Activated T-cell treated with anti-CD3 and anti-CD28 coated beads, Interleukin-2, amount 50 U/mL, for 24 hours (primary cell): ENCODE results near the gene TM2D3.
"Not testable (repeated sequence)": the region's sequence is repeated elsewhere in the genome, so short reads cannot be mapped to it uniquely, and the experiment has no call there.

ENCODE experiments used
- DNase-seq: peaks from one replicate; pipeline ENCODE4 v3.0.0-alpha.2; 2020
- H3K27ac Mint-ChIP-seq: 2 replicates; pipeline ENCODE4 v1.8.0; 2020; ENCODE audit warnings: mild to moderate bottlenecking, mixed read lengths
- H3K27me3 Mint-ChIP-seq: 2 replicates; pipeline ENCODE4 v1.8.0; 2020; ENCODE audit warnings: mixed read lengths
- H3K36me3 Mint-ChIP-seq: 2 replicates; pipeline ENCODE4 v1.8.0; 2020; ENCODE audit warnings: low read depth, mixed read lengths
- H3K4me1 Mint-ChIP-seq: 2 replicates; pipeline ENCODE4 v1.8.0; 2020; ENCODE audit warnings: low read depth, mixed read lengths
- H3K4me3 Mint-ChIP-seq: 2 replicates; pipeline ENCODE4 v1.8.0; 2020; ENCODE audit warnings: mild to moderate bottlenecking, moderate library complexity, mixed read lengths
- H3K9me3 Mint-ChIP-seq: 2 replicates; pipeline ENCODE4 v1.8.0; 2020; ENCODE audit warnings: mixed read lengths

TM2D3 gene

DNA sequence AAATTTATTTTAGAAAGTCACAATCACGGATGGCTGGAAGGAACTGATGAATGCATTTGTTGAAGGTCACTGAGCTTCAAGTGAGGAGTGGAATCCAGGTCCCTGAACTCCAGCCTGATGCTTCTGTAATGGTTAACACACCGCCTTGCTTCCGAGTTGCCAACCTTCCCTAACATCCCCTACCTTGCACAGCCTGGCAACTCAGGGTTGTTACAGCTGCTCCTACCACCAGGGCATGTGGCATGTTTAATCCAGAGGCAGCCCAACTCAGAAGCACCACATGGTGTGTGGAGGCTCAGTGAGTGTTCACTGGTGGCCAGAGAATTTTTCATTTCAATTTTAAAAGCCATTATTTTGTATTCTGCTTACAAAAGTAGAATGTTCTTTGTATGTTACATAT is 4.9 kb downstream of the TM2D3 start:
- no peaks in the 10 kb centered on the region for H3K9me3 Mint-ChIP-seq
- DNase-seq, result no peak
- peak overlapping the region; percentile 80 for H3K27ac Mint-ChIP-seq
- H3K27me3 Mint-ChIP-seq, result no peaks in the 10 kb centered on the region
- H3K36me3 Mint-ChIP-seq, result peaks cover 92% of the 10 kb centered on the region
- no peak overlapping the region for H3K4me3 Mint-ChIP-seq
- H3K4me1 Mint-ChIP-seq, result peaks cover 51% of the 10 kb centered on the region

DNA sequence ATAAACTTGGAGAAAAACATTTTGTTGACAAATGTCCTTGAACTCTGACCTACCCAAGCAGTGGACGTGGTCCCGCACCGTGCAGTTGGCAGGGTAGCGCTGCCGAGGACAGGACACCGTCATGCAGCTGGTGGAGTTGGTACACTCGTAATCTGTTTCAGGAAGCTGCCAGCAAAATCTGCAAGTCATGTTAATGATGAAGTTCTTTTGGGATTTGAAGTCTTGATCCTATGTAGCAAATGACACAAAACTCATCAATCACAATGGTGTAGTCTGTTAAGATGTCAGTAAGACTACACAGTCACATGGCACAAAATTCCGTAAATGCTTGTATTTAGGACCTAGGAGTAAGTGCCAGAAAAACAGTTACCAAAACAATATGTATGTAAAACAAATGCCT is 5.5 kb downstream of the TM2D3 start:
- no peaks in the 10 kb centered on the region for H3K9me3 Mint-ChIP-seq
- no peak overlapping the region for H3K4me3 Mint-ChIP-seq
- H3K36me3 Mint-ChIP-seq, result peaks cover 96% of the 10 kb centered on the region
- H3K27ac Mint-ChIP-seq, result peak overlapping the region; percentile 76
- H3K27me3 Mint-ChIP-seq, result no peaks in the 10 kb centered on the region
- H3K4me1 Mint-ChIP-seq, result peaks cover 57% of the 10 kb centered on the region
- no peak for DNase-seq

DNA sequence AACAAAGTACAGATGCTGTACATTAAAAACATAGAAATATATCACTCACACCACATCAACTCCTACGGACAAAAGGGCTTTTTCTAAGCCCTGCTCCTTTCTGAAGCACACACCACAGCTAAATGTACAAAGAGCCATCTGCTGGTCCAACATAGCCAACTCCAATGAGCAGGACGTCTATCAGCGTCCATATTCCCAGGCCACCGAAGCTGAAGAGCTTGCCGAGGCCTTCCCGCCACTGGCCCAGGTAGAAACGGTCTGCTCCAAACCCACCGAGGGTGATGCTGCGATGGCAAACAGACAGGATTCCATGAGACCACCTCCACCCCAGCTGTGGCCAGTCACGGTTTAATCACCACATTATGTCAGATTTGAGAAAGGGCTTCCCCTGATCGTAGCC is 9.8 kb downstream of the TM2D3 start:
- H3K4me3 Mint-ChIP-seq, result no peak overlapping the region
- DNase-seq, result no peak
- peaks cover 33% of the 10 kb centered on the region for H3K4me1 Mint-ChIP-seq
- peaks cover 95% of the 10 kb centered on the region for H3K36me3 Mint-ChIP-seq
- no peaks in the 10 kb centered on the region for H3K9me3 Mint-ChIP-seq
- peak overlapping the region; percentile 88 for H3K27ac Mint-ChIP-seq
- no peaks in the 10 kb centered on the region for H3K27me3 Mint-ChIP-seq

DNA sequence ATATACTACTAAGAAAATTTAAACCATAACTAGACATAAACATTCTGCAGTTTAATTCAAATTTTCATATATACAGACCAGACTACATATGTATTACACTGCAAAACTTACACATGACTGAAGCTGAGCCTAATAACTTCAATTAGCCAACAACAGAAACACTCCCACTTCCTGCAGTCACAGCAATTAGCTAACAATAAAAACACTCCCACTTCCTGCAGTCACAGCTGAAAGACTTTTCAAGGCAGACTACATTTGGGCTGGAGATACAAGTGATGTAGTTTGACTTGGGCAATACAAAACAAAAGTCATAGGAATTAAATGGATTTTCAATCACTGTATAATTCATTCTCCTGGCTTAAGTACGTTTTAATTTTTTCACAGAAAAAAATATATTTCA is 10.3 kb downstream of the TM2D3 start:
- H3K9me3 Mint-ChIP-seq, result no peaks in the 10 kb centered on the region
- H3K4me1 Mint-ChIP-seq, result peaks cover 31% of the 10 kb centered on the region
- no peak for DNase-seq
- peaks cover 94% of the 10 kb centered on the region for H3K36me3 Mint-ChIP-seq
- no peak overlapping the region for H3K4me3 Mint-ChIP-seq
- H3K27me3 Mint-ChIP-seq, result no peaks in the 10 kb centered on the region
- H3K27ac Mint-ChIP-seq, result peak overlapping the region; percentile 88

DNA sequence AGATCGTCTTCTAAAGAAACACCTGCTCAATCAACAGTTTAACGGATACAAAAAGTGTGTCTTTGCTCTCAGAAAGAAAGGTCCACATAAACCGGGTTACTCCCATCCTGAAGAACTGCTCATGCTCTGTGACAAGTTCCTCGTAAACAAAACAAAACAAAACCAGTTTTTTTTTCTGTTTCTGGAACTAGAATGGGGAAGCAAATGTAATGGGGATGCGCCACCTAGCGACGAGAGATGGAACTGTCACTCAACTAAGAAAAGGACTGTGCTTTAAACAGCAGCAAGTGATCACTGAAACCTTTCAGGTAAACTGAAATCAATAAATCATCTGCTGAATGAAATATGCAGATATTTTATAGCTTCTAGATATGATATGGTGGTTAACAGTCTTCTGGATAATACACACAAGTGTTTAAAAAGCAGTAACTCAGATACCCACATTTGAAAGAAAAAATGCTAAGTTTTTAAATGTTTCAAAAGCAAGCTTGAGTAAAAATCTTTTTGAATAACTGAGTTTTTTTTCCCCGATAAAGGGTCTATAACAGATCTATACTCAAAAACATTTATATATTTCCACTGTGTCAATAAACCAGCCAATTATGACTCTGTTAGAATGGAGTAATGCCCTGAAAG is 10.9 kb downstream of the TM2D3 start:
- no peaks in the 10 kb centered on the region for H3K9me3 Mint-ChIP-seq
- peaks cover 31% of the 10 kb centered on the region for H3K4me1 Mint-ChIP-seq
- H3K27me3 Mint-ChIP-seq, result no peaks in the 10 kb centered on the region
- peaks cover 94% of the 10 kb centered on the region for H3K36me3 Mint-ChIP-seq
- peak overlapping the region; percentile 64 for H3K27ac Mint-ChIP-seq
- no peak overlapping the region for H3K4me3 Mint-ChIP-seq
- DNase-seq, result peak; percentile 73

DNA sequence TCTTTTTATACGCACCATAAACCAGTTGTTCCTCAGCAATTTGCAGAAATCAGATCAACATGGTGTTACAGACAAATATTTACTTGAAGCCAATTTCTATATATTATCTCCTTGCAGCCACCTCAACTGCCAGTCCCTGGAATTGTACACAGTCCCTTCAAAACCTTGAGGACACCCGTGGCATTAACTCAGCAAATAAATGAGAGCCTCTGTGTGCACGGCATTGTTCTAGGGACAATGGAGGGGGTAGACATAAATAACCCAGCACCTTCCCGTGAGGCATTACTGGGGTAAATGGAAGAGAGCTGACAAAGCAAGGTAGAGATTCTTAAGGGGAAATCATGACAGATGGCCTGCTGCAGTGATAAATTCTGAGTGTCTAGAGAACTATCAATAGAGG is 12.5 kb downstream of the TM2D3 start:
- H3K36me3 Mint-ChIP-seq, result peaks cover 78% of the 10 kb centered on the region
- H3K27ac Mint-ChIP-seq, result peak overlapping the region; percentile 55
- peaks cover 28% of the 10 kb centered on the region for H3K4me1 Mint-ChIP-seq

DNA sequence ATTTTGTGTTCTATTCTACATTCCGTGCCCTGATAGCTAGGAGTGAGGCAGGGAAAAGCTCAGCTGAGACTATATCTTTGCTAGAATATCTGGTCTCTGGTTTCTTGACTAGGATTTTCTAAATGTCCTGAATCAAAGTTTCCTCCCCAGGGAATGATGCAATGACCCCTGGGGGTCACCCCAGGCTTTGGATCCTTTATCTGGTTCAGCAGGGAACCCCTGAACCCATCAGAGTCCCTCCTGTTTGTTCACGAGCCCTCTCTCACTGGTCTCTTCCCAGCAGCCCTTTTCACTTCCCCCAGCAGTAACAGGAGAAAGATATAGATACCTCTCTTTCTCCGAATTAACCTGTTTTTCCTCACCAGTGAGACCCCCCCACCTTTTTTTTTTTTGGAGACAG is 14.3 kb downstream of the TM2D3 start:
- Mint-ChIP-seq H3K4me1 (peaks cover 19% of the 10 kb centered on the region), H3K27me3 (no peaks in the 10 kb centered on the region), H3K27ac (peak overlapping the region; percentile 4), H3K9me3 (no peaks in the 10 kb centered on the region), H3K4me3 (no peak overlapping the region), H3K36me3 (peaks cover 69% of the 10 kb centered on the region)
- DNase-seq, result no peak

More for the DNA sequence above, 12.5 kb downstream of the TM2D3 start:
- no peak for DNase-seq
- no peaks in the 10 kb centered on the region for H3K9me3 Mint-ChIP-seq
- H3K27me3 Mint-ChIP-seq, result no peaks in the 10 kb centered on the region
- H3K4me3 Mint-ChIP-seq, result no peak overlapping the region

DNA sequence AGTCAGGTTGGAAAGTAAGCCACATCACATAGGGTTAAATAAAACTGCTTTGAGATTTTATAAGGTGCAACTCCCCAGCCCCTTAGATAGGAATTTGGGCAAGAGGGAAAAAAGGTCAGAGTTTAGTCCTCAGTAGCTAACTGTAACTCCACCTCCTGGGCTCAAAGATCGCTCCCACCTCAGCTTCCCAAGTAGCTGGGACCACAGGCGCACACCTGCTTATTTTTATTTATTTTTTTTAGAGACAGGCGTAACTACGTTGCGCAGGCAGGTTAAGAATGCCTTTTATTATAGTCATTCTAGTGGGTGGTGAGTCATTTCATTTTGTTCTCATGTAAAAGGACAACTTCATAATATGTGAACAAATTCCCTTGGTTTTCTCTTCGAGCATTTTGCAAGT is 14.7 kb downstream of the TM2D3 start:
- H3K27me3 Mint-ChIP-seq, result no peaks in the 10 kb centered on the region
- DNase-seq, result no peak
- no peaks in the 10 kb centered on the region for H3K9me3 Mint-ChIP-seq
- no peak overlapping the region for H3K4me3 Mint-ChIP-seq
- H3K4me1 Mint-ChIP-seq, result peaks cover 16% of the 10 kb centered on the region
- peaks cover 69% of the 10 kb centered on the region for H3K36me3 Mint-ChIP-seq
- peak overlapping the region; percentile 4 for H3K27ac Mint-ChIP-seq

DNA sequence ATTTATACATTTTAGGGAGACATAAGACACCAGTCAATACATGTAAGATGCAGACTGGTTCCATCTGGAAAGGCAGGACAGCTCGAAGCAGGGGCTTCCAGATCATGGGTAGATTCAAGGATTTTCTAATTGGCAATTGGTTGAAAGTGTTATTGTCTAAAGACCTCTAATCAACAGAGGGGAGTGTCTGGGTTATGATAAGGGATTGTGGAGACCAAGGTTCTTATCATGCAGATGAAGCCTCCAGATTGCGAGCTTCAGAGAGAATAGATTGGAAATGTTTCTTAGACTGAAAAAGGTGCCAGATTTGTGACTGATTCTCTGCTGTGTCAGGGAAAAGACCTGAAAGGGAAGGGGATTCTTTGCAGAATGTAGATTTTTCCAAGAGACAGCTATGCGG is 15.1 kb downstream of the TM2D3 start:
- DNase-seq, result no peak
- Mint-ChIP-seq H3K4me3 (no peak overlapping the region), H3K27ac (no peak overlapping the region), H3K9me3 (no peaks in the 10 kb centered on the region), H3K4me1 (peaks cover 11% of the 10 kb centered on the region), H3K27me3 (no peaks in the 10 kb centered on the region), H3K36me3 (peaks cover 67% of the 10 kb centered on the region)

DNA sequence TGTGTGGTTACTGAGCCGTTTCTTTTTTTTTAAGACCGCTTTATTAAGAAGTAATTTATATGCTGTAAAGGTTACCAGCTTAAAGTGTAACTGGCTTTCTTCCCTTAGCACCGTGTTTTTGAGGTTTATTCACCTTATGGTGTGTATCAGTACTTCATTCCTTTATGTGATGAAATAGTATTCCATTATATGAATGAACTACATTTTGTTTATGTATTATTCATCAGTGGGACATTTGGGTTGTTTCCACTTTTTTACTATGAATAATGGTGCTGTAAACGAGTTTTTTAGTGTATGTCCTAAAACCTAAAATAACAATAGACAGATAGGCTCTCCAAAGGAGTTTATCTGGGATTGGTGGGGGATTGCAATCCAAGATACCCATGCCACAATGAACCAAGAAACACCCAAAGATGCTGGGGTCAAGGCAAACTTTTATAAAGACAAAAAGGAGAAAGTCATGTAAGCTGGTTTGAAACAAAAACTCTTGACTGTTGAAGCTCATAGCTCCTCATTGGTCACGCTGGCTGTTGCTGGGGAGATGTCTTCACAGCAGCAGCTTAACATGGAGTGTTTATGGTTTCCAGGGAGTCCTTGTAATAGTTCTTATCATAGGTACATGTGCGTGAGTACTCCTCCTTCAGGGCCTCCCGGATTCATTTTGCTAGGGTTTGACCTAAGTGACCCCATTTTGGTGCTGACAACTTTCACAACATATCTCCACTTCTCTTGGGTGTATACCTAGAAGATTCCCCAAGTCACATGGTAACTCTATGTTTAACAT is 16.0 kb downstream of the TM2D3 start:
- Mint-ChIP-seq H3K27ac (no peak overlapping the region), H3K4me3 (no peak overlapping the region), H3K4me1 (peaks cover 5% of the 10 kb centered on the region)

DNA sequence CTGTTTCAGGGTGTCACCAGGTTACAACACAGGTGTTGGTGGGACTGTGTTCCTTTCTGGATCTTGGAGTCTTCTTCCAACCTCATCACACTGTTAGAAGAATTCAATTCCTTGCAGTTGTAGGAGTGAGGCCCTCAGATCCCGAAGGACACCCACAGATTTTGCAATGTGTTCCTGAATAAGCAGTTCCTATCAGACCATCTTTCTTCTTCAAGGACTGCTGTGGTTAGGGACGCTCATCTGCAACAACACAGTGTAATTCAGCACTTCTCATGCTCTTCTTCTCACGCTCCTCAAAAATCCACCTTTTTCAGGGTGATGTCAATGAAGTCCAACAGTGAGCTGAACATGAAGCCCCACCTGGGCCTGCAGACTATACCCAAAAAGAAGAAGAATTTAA is 18.8 kb downstream of the TM2D3 start:
- Mint-ChIP-seq H3K36me3 (peaks cover 30% of the 10 kb centered on the region), H3K9me3 (no peaks in the 10 kb centered on the region), H3K4me1 (no peaks in the 10 kb centered on the region), H3K4me3 (no peak overlapping the region), H3K27ac (no peak overlapping the region), H3K27me3 (no peaks in the 10 kb centered on the region)
- no peak for DNase-seq

More for the DNA sequence above, 16.0 kb downstream of the TM2D3 start:
- no peaks in the 10 kb centered on the region for H3K27me3 Mint-ChIP-seq
- no peaks in the 10 kb centered on the region for H3K9me3 Mint-ChIP-seq
- H3K36me3 Mint-ChIP-seq, result peaks cover 58% of the 10 kb centered on the region
- no peak for DNase-seq

DNA sequence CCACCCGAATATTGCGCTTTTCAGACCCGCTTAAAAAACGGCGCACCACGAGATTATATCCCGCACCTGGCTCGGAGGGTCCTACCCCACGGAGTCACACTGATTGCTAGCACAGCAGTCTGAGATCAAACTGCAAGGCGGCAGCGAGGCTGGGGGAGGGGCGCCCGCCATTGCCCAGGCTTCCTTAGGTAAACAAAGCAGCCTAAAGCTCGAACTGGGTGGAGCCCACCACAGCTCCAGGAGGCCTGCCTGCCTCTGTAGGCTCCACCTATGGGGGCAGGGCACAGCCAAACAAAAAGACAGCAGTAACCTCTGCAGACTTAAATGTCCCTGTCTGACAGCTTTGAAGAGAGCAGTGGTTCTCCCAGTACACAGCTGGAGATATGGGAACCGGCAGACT is 25.5 kb downstream of the TM2D3 start:
- H3K27me3 Mint-ChIP-seq, H3K27ac Mint-ChIP-seq, H3K9me3 Mint-ChIP-seq, DNase-seq, H3K4me3 Mint-ChIP-seq: not testable (repeated sequence)
- peaks cover 35% of the 10 kb centered on the region for H3K4me1 Mint-ChIP-seq
- H3K36me3 Mint-ChIP-seq, result peaks cover 44% of the 10 kb centered on the region

DNA sequence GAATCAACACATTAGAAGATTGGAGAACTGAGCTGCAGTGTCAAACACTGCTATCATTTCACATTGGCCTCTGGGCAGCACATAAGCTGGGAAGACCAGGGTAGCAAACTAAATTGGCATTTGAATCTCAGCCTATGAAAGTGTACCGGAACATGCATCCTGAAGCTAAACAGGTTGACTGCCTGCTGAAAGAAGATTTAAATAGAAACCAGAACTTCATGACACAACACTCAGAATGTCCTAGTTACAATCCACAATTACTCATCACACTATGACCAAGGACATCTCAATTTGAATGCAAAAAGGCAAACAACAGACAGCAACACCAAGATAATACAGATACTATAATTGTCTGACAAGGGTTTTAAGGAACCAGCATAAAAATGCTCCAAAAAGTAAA is 26.2 kb downstream of the TM2D3 start:
- H3K27me3 Mint-ChIP-seq, result no peaks in the 10 kb centered on the region
- no peaks in the 10 kb centered on the region for H3K9me3 Mint-ChIP-seq
- no peak overlapping the region for H3K27ac Mint-ChIP-seq
- DNase-seq, result no peak
- peaks cover 39% of the 10 kb centered on the region for H3K4me1 Mint-ChIP-seq
- H3K36me3 Mint-ChIP-seq, result peaks cover 49% of the 10 kb centered on the region
- H3K4me3 Mint-ChIP-seq, result no peak overlapping the region

DNA sequence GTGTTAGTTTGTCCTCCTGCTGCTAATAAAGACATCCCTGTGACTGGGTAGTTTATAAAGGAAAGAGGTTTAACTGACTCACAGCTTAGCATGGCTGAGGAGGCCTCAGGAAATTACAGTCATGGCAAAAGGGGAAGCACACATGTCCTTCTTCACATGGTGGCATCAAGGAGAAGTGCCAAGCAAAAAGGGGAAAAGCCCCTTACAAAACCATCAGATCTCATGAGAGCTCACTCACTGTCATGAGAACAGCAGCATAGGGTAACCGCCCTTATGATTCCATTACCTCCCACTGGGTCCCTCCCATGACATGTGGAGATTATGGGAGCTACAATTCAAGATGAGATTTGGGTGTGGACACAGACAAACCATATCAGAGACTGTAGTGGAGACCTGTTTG is 27.0 kb downstream of the TM2D3 start:
- no peak overlapping the region for H3K27ac Mint-ChIP-seq
- no peak for DNase-seq
- H3K36me3 Mint-ChIP-seq, result peaks cover 57% of the 10 kb centered on the region
- no peak overlapping the region for H3K4me3 Mint-ChIP-seq
- no peaks in the 10 kb centered on the region for H3K27me3 Mint-ChIP-seq
- H3K9me3 Mint-ChIP-seq, result no peaks in the 10 kb centered on the region
- peaks cover 40% of the 10 kb centered on the region for H3K4me1 Mint-ChIP-seq
